Activated T-helper 17 cell treated with anti-CD3 and anti-CD28 coated beads, Interleukin-2, amount 50 U/mL, for 72 hours (primary cell): ENCODE results near the gene RHOT2. TPM values are rescaled to one million over a fixed set of nuclear protein-coding genes. Genes with fewer than 3 reads are reported as not detected.
A peak's percentile ranks its signal among the peaks of the same experiment; 100 is the strongest.

Experiments used
- ATAC-seq: fragments of 150-1000 bp; cut with Tn5 transposase; replicated peaks from 2 replicates; pipeline ENCODE4 v1.10.0; 2021; ENCODE audit warnings: mild to moderate bottlenecking, moderate library complexity
- H3K27ac Mint-ChIP-seq: one replicate; pipeline ENCODE4 v1.8.0; 2022; ENCODE audit warnings: mixed read lengths
- H3K27me3 Mint-ChIP-seq: one replicate; pipeline ENCODE4 v1.8.0; 2022; ENCODE audit warnings: mixed read lengths
- H3K36me3 Mint-ChIP-seq: one replicate; pipeline ENCODE4 v1.8.0; 2022; ENCODE audit warnings: low read depth, mild to moderate bottlenecking, mixed read lengths
- H3K4me1 Mint-ChIP-seq: one replicate; pipeline ENCODE4 v1.8.0; 2022; ENCODE audit warnings: mixed read lengths
- H3K4me3 Mint-ChIP-seq: one replicate; pipeline ENCODE4 v1.8.0; 2022; ENCODE audit warnings: mild to moderate bottlenecking, mixed read lengths
- H3K9me3 Mint-ChIP-seq: one replicate; pipeline ENCODE4 v1.8.0; 2022; ENCODE audit warnings: mixed read lengths
- total RNA-seq, 2 donors: library from RNA; stranded (reverse); gene quantifications; one replicate each; pipeline ENCODE4 v1.2.3, GENCODE V29; 2022

RHOT2 gene
- total RNA-seq, 2 donors from 2014 or later = 134 to 149 TPM

DNA sequence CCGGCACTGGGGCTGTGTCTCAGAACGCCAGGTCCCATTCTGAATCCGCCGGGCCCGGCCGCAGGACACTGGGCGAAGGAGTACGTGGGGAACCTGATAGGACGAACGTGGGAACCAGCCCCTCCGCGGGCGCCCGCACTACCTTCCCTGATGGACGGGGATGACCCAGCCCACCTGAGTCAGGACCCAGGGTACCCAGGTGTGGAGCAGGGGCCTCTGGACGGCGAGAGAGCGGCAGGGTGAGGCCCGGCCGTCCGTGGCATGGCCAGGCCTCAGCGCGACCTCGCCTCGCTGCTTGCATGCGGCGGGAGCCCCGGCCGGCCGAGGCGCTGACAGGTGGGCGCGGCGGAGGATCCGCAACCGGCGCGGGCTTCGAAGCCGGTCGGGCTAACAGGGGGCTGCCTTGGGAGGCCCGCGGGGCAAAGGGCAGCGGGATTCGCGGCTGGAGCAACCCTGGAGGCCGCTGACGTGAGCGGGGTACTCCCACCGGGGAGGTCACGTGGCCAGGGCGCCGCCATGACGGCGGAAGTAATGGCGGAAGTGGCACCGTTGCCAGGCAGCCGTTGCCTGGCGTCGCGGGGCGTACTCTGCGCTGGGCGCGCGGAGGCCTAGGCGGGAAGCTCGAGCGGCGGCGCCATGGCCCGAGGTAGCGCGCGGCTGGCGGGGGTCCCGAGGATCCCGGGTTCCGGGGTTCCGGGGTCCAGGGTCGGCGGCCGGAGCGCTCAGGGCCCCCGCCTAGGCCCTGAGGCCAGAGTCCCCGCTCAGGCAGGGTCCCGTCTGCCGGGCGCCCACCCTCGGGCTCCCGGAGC, 18.9 kb upstream of the RHOT2 start, which contains the start of gene WDR90:
TSS of gene WDR90 (plus strand) at position 585 of the 809 bp plus-strand sequence. CDS start at position 637, 52 bp downstream.
- peak; percentile 97 for ATAC-seq
- H3K27ac Mint-ChIP-seq = peak within 1 kb of the TSS; percentile 46
- H3K4me3 Mint-ChIP-seq = peak within 1 kb of the TSS; percentile 73
- H3K9me3 Mint-ChIP-seq = no peaks in the 10 kb centered on the region
- peaks cover 6% of the 10 kb centered on the region for H3K36me3 Mint-ChIP-seq
- peaks cover 7% of the 10 kb centered on the region for H3K4me1 Mint-ChIP-seq
- no peaks in the 10 kb centered on the region for H3K27me3 Mint-ChIP-seq

GRCh38 chr16:649631-650030, 18.3 kb upstream of the RHOT2 start:
- H3K4me3 Mint-ChIP-seq = peak overlapping the region; percentile 62
- H3K27me3 Mint-ChIP-seq = no peaks in the 10 kb centered on the region
- no peaks in the 10 kb centered on the region for H3K36me3 Mint-ChIP-seq
- H3K27ac Mint-ChIP-seq = no peak overlapping the region
- peaks cover under 1% of the 10 kb centered on the region for H3K4me1 Mint-ChIP-seq
- no peaks in the 10 kb centered on the region for H3K9me3 Mint-ChIP-seq
- peak; percentile 27 for ATAC-seq

DNA sequence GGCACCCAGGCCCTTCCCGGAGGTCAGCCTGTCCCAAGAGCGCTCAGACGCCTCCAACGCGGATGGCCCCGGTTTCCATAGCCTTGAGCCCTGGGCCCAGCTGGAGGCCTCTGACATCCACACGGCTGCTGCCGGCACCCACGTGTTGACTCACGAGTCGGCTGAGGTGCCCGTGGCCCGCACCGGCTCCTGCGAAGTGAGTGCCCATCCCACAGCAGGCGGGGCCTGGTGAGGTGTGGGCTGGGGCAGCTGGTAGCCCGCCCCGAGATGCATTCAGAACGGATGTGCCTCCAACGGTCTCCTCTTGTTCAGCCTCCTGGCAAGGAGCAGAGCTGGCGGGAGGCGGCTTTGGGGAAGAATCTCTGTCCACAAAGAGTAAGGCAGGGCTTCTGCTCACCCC, 16.1 kb upstream of the RHOT2 start:
- Mint-ChIP-seq H3K9me3 (no peaks in the 10 kb centered on the region), H3K4me1 (no peaks in the 10 kb centered on the region), H3K4me3 (no peak overlapping the region), H3K27me3 (no peaks in the 10 kb centered on the region), H3K27ac (no peak overlapping the region), H3K36me3 (no peaks in the 10 kb centered on the region)
- ATAC-seq = no peak

GRCh38 chr16:652454-653305, 15.3 kb upstream of the RHOT2 start:
- H3K9me3 Mint-ChIP-seq = no peaks in the 10 kb centered on the region
- no peaks in the 10 kb centered on the region for H3K4me1 Mint-ChIP-seq
- ATAC-seq = no peak
- no peaks in the 10 kb centered on the region for H3K27me3 Mint-ChIP-seq
- H3K36me3 Mint-ChIP-seq = no peaks in the 10 kb centered on the region
- no peak overlapping the region for H3K4me3 Mint-ChIP-seq
- no peak overlapping the region for H3K27ac Mint-ChIP-seq

DNA sequence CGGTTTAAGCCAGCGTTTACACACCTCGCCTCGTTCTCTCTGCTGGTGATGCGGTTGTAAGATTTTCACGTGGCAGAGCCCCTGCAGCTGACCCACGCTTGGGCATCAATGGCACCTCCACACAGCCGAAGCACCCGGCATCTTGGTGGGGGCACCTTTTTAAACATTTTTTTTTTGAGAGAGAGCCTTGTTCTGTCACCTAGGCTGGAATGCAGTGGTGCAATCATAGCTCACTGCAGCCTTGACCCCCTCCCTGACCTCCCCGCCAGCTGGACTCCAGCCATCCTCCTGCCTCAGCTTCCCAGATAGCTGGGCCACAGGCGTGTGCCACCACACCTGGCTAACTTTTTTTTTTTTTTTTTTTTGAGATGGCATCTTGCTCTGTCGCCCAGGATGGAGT, 13.9 kb upstream of the RHOT2 start:
- Mint-ChIP-seq H3K27me3 (no peaks in the 10 kb centered on the region), H3K27ac (no peak overlapping the region)
- ATAC-seq = no peak

GRCh38 chr16:657487-657886, 10.4 kb upstream of the RHOT2 start:
- Mint-ChIP-seq H3K9me3 (no peaks in the 10 kb centered on the region), H3K4me3 (no peak overlapping the region)
- no peak for ATAC-seq

More for the DNA sequence above, 13.9 kb upstream of the RHOT2 start:
- Mint-ChIP-seq H3K9me3 (no peaks in the 10 kb centered on the region), H3K4me3 (no peak overlapping the region), H3K4me1 (no peaks in the 10 kb centered on the region), H3K36me3 (no peaks in the 10 kb centered on the region)

DNA sequence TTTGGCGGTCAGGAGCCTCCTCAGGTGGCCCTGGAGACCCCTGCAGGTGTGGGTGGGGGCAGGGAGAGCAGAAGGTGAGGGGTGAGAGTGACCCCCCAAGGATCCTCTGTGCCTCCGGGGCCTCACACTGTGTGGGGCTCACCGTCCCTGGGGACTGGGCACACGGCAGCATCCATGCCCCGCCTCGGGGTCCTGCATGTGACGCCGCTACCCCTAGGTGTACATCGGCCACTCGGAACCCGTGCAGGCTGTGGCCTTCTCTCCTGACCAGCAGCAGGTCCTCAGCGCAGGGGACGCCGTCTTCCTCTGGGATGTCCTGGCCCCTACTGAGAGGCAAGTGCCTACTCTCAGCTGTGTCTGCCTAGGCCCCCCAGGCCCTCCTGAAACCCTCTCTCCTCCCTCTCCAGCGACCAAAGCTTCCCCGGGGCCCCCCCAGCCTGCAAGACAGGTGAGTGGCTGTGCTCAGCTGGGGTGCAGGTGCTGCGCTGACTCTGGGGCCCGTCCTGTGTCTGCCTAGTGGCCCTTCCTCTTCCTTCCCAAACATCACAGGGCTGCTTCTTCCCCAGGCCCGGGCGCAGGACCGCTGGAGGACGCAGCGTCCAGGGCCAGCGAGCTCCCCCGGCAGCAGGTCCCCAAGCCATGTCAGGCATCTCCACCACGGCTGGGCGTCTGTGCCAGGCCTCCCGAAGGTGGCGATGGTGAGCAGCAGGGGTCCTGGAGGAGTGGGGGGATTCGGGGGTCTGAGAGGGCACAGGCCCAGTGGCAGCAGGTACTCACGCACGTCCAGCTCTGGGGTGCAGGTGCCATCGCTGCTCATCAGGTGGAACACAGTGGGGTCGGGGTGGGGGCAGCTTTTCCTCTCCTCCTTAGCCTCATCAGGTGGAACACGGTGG, 9.0 kb upstream of the RHOT2 start:
- ATAC-seq = no peak
- Mint-ChIP-seq H3K9me3 (no peaks in the 10 kb centered on the region), H3K4me3 (no peak overlapping the region), H3K4me1 (no peaks in the 10 kb centered on the region), H3K27me3 (no peaks in the 10 kb centered on the region), H3K27ac (no peak overlapping the region), H3K36me3 (no peaks in the 10 kb centered on the region)

More at GRCh38 chr16:657487-657886, 10.4 kb upstream of the RHOT2 start:
- Mint-ChIP-seq H3K36me3 (no peaks in the 10 kb centered on the region), H3K27me3 (no peaks in the 10 kb centered on the region), H3K4me1 (no peaks in the 10 kb centered on the region), H3K27ac (no peak overlapping the region)

GRCh38 chr16:659618-660017, 8.3 kb upstream of the RHOT2 start:
- Mint-ChIP-seq H3K27ac (no peak overlapping the region), H3K4me3 (no peak overlapping the region), H3K4me1 (no peaks in the 10 kb centered on the region), H3K9me3 (no peaks in the 10 kb centered on the region), H3K27me3 (no peaks in the 10 kb centered on the region), H3K36me3 (no peaks in the 10 kb centered on the region)
- no peak for ATAC-seq

DNA sequence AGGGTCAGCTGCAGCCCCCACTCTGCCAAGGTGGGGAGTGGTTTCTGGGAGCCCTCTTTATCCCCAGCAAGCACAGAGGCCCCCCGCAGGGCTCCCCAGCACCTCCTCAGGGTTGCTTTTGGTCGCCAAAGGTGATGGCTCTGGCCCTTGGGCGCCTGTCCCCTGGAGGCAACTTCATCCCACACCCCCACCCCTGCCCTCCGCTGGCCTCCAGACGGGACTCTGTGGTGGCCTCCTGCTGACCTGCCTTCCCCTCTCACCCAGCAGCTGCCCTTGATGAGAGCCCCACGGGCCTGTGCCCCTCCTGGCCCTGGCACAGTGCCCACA, 7.8 kb upstream of the RHOT2 start:
- no peak overlapping the region for H3K27ac Mint-ChIP-seq
- no peak overlapping the region for H3K4me3 Mint-ChIP-seq
- H3K9me3 Mint-ChIP-seq = no peaks in the 10 kb centered on the region
- H3K36me3 Mint-ChIP-seq = no peaks in the 10 kb centered on the region
- no peaks in the 10 kb centered on the region for H3K4me1 Mint-ChIP-seq
- peak; percentile 2 for ATAC-seq
- H3K27me3 Mint-ChIP-seq = no peaks in the 10 kb centered on the region

GRCh38 chr16:660459-661183, 7.3 kb upstream of the RHOT2 start:
- Mint-ChIP-seq H3K9me3 (no peaks in the 10 kb centered on the region), H3K27ac (no peak overlapping the region), H3K27me3 (no peaks in the 10 kb centered on the region), H3K4me1 (no peaks in the 10 kb centered on the region), H3K4me3 (peak overlapping the region; percentile 17), H3K36me3 (no peaks in the 10 kb centered on the region)
- ATAC-seq = peak; percentile 79

GRCh38 chr16:661184-661821, 6.6 kb upstream of the RHOT2 start:
- Mint-ChIP-seq H3K27me3 (no peaks in the 10 kb centered on the region), H3K27ac (no peak overlapping the region), H3K4me1 (no peaks in the 10 kb centered on the region), H3K9me3 (no peaks in the 10 kb centered on the region), H3K4me3 (peak overlapping the region; percentile 17), H3K36me3 (no peaks in the 10 kb centered on the region)
- no peak for ATAC-seq

DNA sequence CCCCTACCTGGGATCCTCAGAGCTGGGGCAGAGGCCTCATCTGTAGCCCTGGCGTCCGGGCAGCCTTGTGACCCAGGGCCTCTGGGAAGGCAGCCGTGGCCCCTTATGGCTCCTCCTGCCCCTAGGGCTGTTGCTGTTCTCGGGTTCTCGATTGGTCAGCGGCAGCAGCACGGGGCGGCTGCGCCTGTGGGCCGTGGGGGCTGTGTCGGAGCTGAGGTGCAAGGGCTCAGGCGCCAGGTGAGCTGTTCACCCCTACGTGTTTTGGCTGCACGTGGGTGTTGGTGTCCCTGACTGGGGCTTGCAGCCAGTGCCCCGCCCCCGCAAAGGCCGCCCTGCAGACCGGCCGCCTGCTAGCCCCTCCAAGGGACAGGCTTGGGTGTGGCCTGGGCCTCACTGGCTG, 5.8 kb upstream of the RHOT2 start:
- no peak for ATAC-seq
- Mint-ChIP-seq H3K4me1 (no peaks in the 10 kb centered on the region), H3K27ac (no peak overlapping the region), H3K27me3 (no peaks in the 10 kb centered on the region), H3K4me3 (no peak overlapping the region), H3K36me3 (no peaks in the 10 kb centered on the region), H3K9me3 (no peaks in the 10 kb centered on the region)

GRCh38 chr16:662597-662996, 5.3 kb upstream of the RHOT2 start:
- Mint-ChIP-seq H3K4me1 (no peaks in the 10 kb centered on the region), H3K27ac (no peak overlapping the region)

More at GRCh38 chr16:662597-662996, 5.3 kb upstream of the RHOT2 start:
- H3K36me3 Mint-ChIP-seq = no peaks in the 10 kb centered on the region
- no peaks in the 10 kb centered on the region for H3K9me3 Mint-ChIP-seq
- H3K27me3 Mint-ChIP-seq = no peaks in the 10 kb centered on the region
- no peak for ATAC-seq
- H3K4me3 Mint-ChIP-seq = no peak overlapping the region
